ENCODE data around the gene PLXDC1. TPM values are rescaled to one million over a fixed set of nuclear protein-coding genes. Genes with fewer than 3 reads are reported as not detected.

The PLXDC1 gene
- total RNA-seq, 1 experiment from 2014 or later, result not detected

GRCh38 chr17:39104046-39104445 lies 47.4 kb downstream of the PLXDC1 start:
- Histone ChIP-seq H3K27me3 (ENCODE audit: control insufficient read depth, insufficient read depth, low read length) (no peaks in the 10 kb centered on the region), H3K4me1 (ENCODE audit: control insufficient read depth, insufficient read depth, low read length) (no peaks in the 10 kb centered on the region), H3K9me3 (ENCODE audit: control insufficient read depth, insufficient read depth, low read depth, low read length) (no peaks in the 10 kb centered on the region), H3K4me3 (ENCODE audit: low read depth in 2 of 2, low read length in 2 of 2) (no peak overlapping the region), H3K36me3 (ENCODE audit: control insufficient read depth, insufficient read depth, low read length) (no peaks in the 10 kb centered on the region), H3K27ac (ENCODE audit: low read length) (no peak overlapping the region)
- in situ Hi-C loops (cut with HindIII; ENCODE audit: low pct_unique_long_range_greater_than_20kb, low sequenced_read_pairs) (no loop called here), intact Hi-C loops (cut with micrococcal nuclease; ENCODE audit: unreplicated experiment) (no loop called here)
- CTCF ChIA-PET, result interaction anchor here (0.7 kb wide), 1 partner anchor 120 kb away, joined by 3 read pairs; no protein-coding TSS in a partner anchor
- BruUV-seq (replicated peaks), result no TSS peak
- no peak for DNase-seq (ENCODE audit: low read depth, low spot score)
- ATAC-seq, result no peak
- TF ChIP-seq POLR2AphosphoS5 (IDR thresholded peaks at IDR 0.05; ENCODE audit: low read depth, low read length) (no peak), SIN3A (IDR thresholded peaks at IDR 0.05; ENCODE audit: borderline replicate concordance, insufficient read depth, low read depth, low read length) (no peak), TCF7L2 (IDR thresholded peaks at IDR 0.05; ENCODE audit: low read depth, low read length) (no peak), REST (IDR thresholded peaks at IDR 0.05; ENCODE audit: insufficient read depth in 1 of 2, low read depth in 2 of 2, low read length in 1 of 2) (no peak), CTCF (IDR thresholded peaks at IDR 0.05) (no peak)
- POLR2A ChIA-PET, result no interaction called here

- no peak for TF ChIP-seq CTCF (IDR thresholded peaks at IDR 0.05)
- no peak for TF ChIP-seq REST (IDR thresholded peaks at IDR 0.05; ENCODE audit: insufficient read depth in 1 of 2, low read depth in 2 of 2, low read length in 1 of 2)
- TF ChIP-seq POLR2AphosphoS5 (IDR thresholded peaks at IDR 0.05; ENCODE audit: low read depth, low read length), result no peak
- ATAC-seq, result no peak
- Histone ChIP-seq H3K27me3 (ENCODE audit: control insufficient read depth, insufficient read depth, low read length) (no peaks in the 10 kb centered on the region), H3K9me3 (ENCODE audit: control insufficient read depth, insufficient read depth, low read depth, low read length) (no peaks in the 10 kb centered on the region), H3K36me3 (ENCODE audit: control insufficient read depth, insufficient read depth, low read length) (no peaks in the 10 kb centered on the region), H3K4me3 (ENCODE audit: low read depth in 2 of 2, low read length in 2 of 2) (no peak overlapping the region), H3K27ac (ENCODE audit: low read length) (no peak overlapping the region), H3K4me1 (ENCODE audit: control insufficient read depth, insufficient read depth, low read length) (no peaks in the 10 kb centered on the region)
- intact Hi-C loops (cut with micrococcal nuclease; ENCODE audit: unreplicated experiment), result no loop called here
- no TSS peak for BruUV-seq (replicated peaks)
- in situ Hi-C loops (cut with HindIII; ENCODE audit: low pct_unique_long_range_greater_than_20kb, low sequenced_read_pairs), result no loop called here
- CTCF ChIA-PET, result no interaction called here
- DNase-seq (ENCODE audit: low read depth, low spot score), result no peak
- POLR2A ChIA-PET, result no interaction called here
Measured at GRCh38 chr17:39101091-39101490, 50.3 kb downstream of the PLXDC1 start.

Data from Panc1 (cell line).